CD4-positive, alpha-beta T cell treated with Interleukin-17A for 4 hours (primary cell): Measurements from ENCODE around the gene PPP1R13B.

ENCODE experiments used
- DNase-seq: peaks from one replicate; pipeline ENCODE4 v3.0.0-alpha.2; 2020; ENCODE audit warnings: mixed read lengths

Gene PPP1R13B

GRCh38 chr14:103728141-103728540 lies 119.2 kb downstream of the PPP1R13B start:
- no peak for DNase-seq

- DNase-seq, result no peak
Observed at GRCh38 chr14:103727313-103727980, 119.9 kb downstream of the PPP1R13B start.

DNA sequence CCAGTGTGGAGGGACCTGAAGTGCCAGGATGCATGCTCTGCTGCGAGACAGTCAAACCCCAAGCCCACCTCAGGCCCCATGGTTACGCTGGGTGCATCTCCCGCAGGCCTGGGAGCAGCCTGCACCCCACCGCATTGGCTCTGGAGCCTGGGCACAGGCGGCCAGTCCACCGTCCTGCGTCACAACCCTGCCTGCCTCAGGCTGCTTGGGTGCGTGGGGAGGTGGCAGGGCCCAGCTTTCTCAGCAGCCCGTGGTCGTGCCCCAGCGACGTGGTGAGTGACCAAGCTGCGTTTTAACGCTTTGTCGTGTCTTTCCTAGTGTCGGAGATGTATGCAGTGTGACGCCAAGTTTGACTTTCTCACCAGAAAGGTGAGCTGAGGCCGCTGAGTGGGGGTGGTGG lies 120.9 kb downstream of the PPP1R13B start:
- DNase-seq, result no peak

DNA sequence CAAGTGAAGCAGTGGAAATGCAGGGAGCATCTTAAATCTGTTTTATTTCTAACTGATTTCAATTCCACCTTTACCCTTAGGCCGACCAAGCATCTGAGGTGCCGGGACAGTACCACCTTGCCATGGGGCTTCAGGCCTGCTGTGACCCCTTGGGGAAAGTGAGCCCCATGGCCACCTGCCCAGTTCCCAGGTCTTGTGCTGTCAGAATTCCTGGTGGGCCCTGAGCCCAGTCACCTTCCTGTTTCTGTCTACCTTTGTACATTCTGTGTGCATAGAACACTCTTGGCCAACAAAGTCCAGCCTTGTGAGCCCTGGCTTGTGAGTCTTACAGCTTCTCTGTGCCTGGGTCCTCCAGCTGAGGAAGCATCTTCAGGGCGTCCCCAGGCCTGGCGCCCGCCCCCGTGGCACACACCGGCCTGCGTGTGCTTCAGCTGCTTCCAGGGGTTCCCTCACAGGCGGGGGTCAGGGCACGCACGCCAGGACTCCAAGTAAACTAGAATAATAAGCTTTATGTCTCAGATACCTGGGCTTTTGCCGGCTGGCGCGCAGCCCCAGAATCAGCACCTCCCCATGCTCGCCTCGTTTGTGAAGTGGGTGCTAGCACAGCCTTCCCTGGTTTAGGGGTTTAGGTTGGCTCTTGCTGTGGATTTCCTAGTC lies 121.5 kb downstream of the PPP1R13B start:
- DNase-seq, result no peak

- DNase-seq, result no peak
Observed at GRCh38 chr14:103725001-103725682, 122.2 kb downstream of the PPP1R13B start.

DNA sequence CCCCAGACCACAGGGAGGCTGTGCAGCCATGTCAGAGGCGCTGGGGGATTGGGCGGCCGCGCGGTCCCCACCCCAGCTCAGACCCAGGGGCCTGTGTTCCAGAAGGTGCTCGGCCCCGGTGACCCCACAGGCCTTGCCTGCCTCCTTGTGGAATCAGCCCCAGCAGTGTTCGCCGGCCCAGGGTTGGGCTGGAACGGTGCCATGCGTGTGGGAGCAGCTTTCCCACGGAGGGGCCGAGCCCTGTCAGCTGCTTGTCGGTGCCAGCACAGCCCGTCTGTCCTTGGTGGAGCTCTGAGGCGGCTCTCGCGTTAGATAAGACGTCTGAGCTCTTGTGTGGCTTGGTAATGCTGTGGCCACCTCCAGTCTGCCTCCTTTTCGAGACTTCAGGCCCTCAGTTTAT lies 123.3 kb downstream of the PPP1R13B start:
- DNase-seq, result no peak

DNA sequence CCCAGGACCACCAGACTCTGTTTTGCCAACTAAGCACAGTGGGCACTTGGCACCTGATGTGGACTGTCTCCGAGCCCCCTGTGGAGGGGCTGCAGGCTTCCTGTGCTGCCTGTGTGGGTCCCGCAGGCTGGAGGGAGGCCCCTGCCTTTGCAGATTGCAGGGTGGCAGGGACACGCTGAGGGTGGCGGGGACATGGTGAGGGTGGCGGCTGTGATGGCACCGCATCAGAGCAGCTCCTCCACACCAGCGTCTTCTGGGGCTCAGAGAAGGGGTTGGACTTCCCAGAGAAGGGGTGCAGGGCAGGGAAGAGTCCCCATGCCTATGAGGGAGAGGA lies 123.7 kb downstream of the PPP1R13B start:
- no peak for DNase-seq

DNA sequence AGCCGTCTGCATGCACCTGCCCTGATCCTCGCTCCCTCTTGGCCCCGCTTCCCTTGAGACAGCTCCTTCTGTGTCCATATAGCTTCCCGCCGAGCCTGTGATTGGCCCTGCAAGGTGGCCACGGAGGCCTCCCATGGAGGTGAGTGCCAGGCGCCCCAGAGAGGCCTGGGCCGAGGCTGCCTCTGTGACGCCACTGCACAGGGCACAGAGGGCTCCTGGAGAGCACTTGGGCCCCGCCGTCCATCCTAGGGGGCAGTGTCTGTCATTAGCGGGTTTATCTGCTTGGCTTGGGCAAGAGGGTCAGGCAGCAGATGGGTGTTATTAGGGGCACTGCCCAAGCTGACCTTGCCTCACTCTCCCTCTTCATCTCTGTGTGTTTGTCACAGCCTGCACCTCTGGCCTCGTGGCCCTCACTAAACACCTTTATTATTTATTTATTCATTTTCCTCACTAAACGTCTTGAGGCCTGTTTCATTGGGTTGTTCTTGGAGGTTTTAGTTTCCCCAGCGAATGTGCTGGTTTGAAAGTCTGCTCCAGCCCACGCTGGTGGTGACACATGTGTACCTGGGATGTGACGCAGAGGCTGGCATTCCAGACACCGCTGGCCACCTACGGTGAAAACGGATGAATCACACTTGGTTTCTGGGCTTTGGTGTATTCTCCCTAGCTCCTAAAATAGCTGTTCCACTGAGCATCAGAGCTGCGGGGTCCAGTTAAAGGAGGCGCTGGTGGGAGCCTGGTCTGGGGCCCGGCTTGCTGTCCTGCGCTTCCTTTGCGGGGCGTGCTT lies 125.8 kb downstream of the PPP1R13B start:
- no peak for DNase-seq

GRCh38 chr14:103719751-103720150 lies 127.6 kb downstream of the PPP1R13B start:
- DNase-seq, result no peak

- no peak for DNase-seq
Observed at GRCh38 chr14:103718572-103718971, 128.8 kb downstream of the PPP1R13B start.

DNA sequence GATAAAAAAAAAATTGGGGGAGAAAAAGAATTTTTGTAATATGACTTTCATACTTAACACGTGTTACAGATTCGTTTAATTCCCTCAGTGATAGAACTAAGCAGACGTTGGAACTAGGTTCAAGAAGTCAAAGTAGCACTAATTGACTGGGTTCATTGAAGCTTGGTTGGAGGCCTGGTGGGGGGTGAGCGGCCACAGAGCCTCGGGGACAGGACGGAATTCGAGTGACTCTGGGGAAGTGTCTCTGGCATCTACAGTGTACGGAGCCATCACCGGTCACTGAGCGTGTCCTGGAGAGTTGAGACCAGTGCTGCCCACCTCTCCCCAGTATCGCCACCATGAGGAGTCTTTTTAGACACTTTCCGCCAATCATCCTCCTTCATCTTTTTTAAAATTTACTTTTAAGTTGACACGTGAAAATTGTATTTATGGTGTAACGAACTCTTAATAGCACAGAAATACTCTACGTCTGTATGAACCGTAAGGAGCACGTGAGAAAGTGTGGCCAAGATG lies 130.4 kb downstream of the PPP1R13B start:
- DNase-seq, result no peak

GRCh38 chr14:103716091-103716801 lies 131.1 kb downstream of the PPP1R13B start:
- peak; percentile 22 for DNase-seq

- peak; percentile 100 for DNase-seq
Observed at GRCh38 chr14:103715052-103716000, 132.0 kb downstream of the PPP1R13B start, which contains the start of the genes XRCC3 and ZFYVE21. TSS of gene XRCC3 (minus strand) at chr14:103715451. CDS start at chr14:103711087, 4,364 bp downstream. TSS of gene ZFYVE21 (plus strand) at chr14:103715810. CDS start at chr14:103715842, 32 bp downstream.

DNA sequence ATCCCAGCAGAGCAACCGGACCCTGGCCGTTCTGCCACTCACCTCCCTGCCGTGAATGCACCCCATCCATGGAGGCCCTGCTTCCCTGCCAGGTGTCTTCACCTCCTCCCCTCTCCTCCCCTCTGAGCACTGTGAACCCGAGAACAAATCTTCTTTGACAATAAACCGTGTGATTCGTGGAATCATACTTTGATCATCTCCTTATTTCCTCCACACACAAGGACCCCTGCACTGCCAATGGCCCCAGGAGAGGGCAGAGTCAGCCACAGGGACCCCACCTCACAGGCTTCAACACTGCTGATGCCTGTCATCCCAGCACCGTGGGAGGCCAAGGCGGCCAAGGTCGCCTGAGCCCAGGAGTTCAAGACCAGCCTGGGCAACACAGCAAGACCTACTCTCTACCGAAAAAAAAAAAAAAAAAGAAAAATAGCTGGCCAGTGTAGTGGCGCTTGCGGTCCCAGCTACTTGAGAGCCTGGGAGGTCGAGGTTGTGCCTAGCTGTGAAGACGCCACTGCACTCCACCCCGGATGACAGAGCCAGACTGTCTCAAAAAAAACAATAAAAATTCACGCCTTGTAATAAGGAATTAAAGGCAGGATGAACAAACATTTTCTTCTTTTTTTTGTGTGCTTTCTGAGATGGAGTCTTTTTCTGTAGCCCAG lies 133.2 kb downstream of the PPP1R13B start:
- DNase-seq, result no peak

DNA sequence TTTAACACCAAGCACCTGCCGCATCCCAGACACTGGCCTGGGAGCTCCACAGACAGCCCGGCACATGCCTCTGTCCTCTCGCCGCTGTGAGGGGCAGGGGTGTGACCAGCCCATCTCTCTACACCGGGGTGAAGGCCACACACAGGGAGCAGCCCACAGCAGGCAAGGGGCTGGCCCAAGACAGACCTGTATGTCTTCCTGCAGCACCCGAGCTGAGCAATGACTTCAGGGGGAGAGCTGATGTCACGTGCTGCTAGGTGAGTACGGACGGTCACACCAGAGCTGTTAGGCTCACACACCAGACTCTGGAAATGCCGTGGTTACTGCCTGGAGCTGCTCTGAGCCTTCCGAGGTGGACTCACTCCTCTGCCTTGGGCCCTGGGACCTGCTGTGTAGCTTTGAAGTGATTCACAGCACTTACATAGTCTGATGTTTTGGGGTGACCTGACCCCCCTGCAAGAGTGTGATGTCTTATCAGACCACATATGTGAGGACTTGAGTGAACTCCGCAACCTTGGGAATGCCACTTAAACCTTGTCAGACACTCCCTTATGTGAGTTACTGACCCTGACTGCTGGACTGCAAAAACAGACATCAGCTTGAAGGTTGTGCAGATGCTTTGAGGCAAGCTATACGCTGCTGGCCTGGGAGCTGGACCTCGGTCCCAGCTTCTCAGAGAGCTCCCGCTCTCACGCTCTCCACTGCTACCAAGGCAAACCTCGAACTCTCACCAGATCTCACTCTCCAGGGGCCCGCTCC lies 133.9 kb downstream of the PPP1R13B start:
- no peak for DNase-seq

DNA sequence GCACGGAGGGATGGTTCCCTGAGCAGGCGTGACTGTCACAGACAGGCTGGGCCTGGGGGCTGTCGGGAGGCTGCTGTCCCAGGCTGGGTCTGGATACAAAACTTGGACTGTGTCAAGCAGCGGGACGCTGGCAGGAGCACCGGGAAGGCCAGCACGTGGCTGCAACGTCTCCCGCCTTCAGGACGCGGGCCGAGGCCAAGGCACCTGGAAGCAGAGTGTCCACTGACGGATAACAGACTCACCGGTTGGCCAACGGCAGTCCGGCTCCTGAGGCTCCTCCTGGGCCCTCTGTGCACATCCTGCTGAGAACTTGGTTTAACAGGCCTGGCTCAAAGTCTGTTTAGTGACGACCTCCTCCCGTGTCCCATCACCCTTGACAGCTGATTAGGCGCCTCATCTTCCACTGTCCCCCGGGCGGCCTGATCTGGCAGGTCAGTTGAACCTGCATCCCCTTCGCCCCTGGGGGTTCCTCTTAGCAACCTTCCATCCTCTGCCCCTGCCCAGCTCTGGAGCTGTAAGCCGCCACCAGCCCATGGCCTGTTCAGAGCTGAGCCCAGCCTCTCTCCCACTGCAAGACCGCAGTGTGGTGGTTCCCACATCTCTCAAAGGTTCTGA lies 134.6 kb downstream of the PPP1R13B start:
- DNase-seq, result no peak

DNA sequence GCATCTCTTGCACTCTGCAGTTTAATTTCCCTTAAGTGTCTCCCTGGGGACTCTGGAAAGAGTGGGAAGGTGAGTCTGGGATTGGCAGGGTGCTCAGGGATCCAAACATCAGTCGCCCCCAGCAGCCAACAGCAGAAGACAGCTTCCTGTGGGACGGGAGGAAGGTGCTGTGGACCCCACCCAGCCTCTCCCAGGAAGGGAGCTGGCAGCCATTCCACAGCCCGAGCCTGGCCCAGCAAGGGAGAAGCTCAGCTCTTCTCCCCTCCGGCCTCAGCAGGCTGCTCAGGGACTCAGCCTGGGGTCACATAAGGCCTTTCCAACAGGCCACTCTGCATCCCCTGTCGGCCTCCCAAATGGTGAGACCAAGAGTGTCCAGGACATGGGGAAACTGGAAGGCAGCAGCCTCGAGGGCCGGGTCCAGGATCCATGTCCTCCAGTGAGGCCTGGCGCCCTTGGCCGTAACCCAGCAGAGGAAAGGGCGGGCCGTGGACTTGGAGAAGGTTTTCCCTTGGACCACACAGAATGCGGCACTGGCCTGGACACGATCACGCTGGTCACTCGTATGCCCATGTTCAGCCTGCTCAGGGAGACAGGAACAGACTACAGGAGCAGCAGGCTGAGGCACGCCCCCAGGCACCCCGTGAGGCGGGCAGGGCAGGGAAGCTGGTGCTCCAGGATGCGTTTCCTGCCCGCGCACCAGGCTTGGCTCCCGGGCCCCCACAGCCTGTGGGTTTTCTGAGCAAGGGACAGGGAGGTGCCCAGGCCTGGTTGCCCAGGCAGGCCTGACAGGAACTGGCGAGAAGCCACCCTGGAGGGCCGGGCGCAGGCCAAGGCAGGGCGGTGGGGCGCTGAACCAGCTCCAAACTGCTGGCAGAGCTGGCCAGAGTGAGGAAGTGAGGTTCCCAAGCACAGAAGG lies 135.6 kb downstream of the PPP1R13B start:
- no peak for DNase-seq

- no peak for DNase-seq
Observed at GRCh38 chr14:103710771-103711377, 136.5 kb downstream of the PPP1R13B start.
